Measurements from ENCODE around the gene HIVEP2.
A peak's percentile ranks its signal among the peaks of the same experiment; 100 is the strongest.

Gene HIVEP2

GRCh38 chr6:142874676-142875075, 70.3 kb downstream of the HIVEP2 start:
- peak overlapping the region; percentile 24 for H3K27ac ChIP-seq (ENCODE audit: low read depth, low read length)

DNA sequence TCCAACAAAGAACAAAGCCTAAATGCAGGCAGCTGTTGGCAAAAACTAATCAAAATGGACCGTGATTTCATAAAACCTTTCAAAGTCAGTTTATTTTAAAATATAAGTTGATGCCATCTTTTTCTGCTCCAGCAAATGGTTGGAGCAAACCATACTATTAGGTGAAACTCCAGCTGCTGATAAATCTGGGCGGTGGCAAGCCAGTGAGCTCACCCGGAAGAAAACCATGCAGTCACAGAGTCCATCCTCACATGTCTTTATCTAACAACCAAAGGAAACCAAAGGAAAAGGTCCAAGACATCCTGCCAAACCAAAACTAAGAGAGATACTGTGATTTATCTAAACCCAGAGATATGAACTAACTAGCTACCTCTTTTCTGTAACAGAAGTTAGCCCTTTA, 72.6 kb downstream of the HIVEP2 start:
- H3K9ac ChIP-seq (ENCODE audit: low read depth, low read length): no peak overlapping the region
- no peak overlapping the region for H3K27ac ChIP-seq (ENCODE audit: low read depth, low read length)
- H3K9me3 ChIP-seq (ENCODE audit: control insufficient read depth, insufficient read depth, low read length): no peaks in the 10 kb centered on the region
- no peaks in the 10 kb centered on the region for H3K27me3 ChIP-seq (ENCODE audit: control insufficient read depth, insufficient read depth, low read length)
- H3K36me3 ChIP-seq (ENCODE audit: control insufficient read depth, insufficient read depth, low read length): no peaks in the 10 kb centered on the region
- H3K4me1 ChIP-seq (ENCODE audit: control insufficient read depth, insufficient read depth, low read length): peaks cover 15% of the 10 kb centered on the region
- no peak overlapping the region for H3K4me3 ChIP-seq (ENCODE audit: low read depth, low read length)

More at GRCh38 chr6:142874676-142875075, 70.3 kb downstream of the HIVEP2 start:
- H3K4me1 ChIP-seq (ENCODE audit: control insufficient read depth, insufficient read depth, low read length): peaks cover 15% of the 10 kb centered on the region
- no peak overlapping the region for H3K9ac ChIP-seq (ENCODE audit: low read depth, low read length)
- no peaks in the 10 kb centered on the region for H3K9me3 ChIP-seq (ENCODE audit: control insufficient read depth, insufficient read depth, low read length)
- H3K27me3 ChIP-seq (ENCODE audit: control insufficient read depth, insufficient read depth, low read length): no peaks in the 10 kb centered on the region
- no peak overlapping the region for H3K4me3 ChIP-seq (ENCODE audit: low read depth, low read length)
- H3K36me3 ChIP-seq (ENCODE audit: control insufficient read depth, insufficient read depth, low read length): no peaks in the 10 kb centered on the region

DNA sequence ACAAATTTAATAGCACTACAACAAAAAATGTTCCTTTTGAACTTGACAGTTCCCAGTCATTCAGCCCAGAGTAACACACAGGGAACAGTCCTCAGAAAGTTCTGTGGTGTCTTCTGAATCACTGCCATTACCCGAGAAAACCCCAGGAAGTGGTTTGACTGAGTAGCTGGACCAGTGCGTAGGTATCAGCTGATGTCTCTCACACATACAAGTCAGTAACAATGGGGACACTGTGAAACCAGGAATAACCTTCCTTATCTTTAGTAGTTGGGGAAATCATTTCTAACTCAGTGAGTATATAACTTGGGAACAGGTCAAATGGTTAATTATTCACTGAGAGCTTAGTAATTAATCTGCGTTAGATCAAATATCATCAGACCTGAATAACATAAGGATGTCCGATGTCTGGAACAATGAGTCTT, 73.1 kb downstream of the HIVEP2 start:
- Histone ChIP-seq H3K4me3 (ENCODE audit: low read depth, low read length) (no peak overlapping the region), H3K36me3 (ENCODE audit: control insufficient read depth, insufficient read depth, low read length) (no peaks in the 10 kb centered on the region), H3K27ac (ENCODE audit: low read depth, low read length) (no peak overlapping the region), H3K9ac (ENCODE audit: low read depth, low read length) (no peak overlapping the region), H3K9me3 (ENCODE audit: control insufficient read depth, insufficient read depth, low read length) (no peaks in the 10 kb centered on the region), H3K4me1 (ENCODE audit: control insufficient read depth, insufficient read depth, low read length) (peaks cover 15% of the 10 kb centered on the region), H3K27me3 (ENCODE audit: control insufficient read depth, insufficient read depth, low read length) (no peaks in the 10 kb centered on the region)

- Histone ChIP-seq H3K9me3 (ENCODE audit: control insufficient read depth, insufficient read depth, low read length) (no peaks in the 10 kb centered on the region), H3K4me3 (ENCODE audit: low read depth, low read length) (no peak overlapping the region), H3K27me3 (ENCODE audit: control insufficient read depth, insufficient read depth, low read length) (no peaks in the 10 kb centered on the region), H3K4me1 (ENCODE audit: control insufficient read depth, insufficient read depth, low read length) (peaks cover 15% of the 10 kb centered on the region), H3K9ac (ENCODE audit: low read depth, low read length) (no peak overlapping the region), H3K27ac (ENCODE audit: low read depth, low read length) (no peak overlapping the region), H3K36me3 (ENCODE audit: control insufficient read depth, insufficient read depth, low read length) (no peaks in the 10 kb centered on the region)
Measured at GRCh38 chr6:142870787-142871415, 74.1 kb downstream of the HIVEP2 start.

- Histone ChIP-seq H3K9me3 (ENCODE audit: control insufficient read depth, insufficient read depth, low read length) (no peaks in the 10 kb centered on the region), H3K4me1 (ENCODE audit: control insufficient read depth, insufficient read depth, low read length) (peaks cover 12% of the 10 kb centered on the region), H3K4me3 (ENCODE audit: low read depth, low read length) (no peak overlapping the region), H3K27ac (ENCODE audit: low read depth, low read length) (no peak overlapping the region), H3K36me3 (ENCODE audit: control insufficient read depth, insufficient read depth, low read length) (no peaks in the 10 kb centered on the region), H3K27me3 (ENCODE audit: control insufficient read depth, insufficient read depth, low read length) (no peaks in the 10 kb centered on the region), H3K9ac (ENCODE audit: low read depth, low read length) (no peak overlapping the region)
Measured at GRCh38 chr6:142868917-142869316, 76.1 kb downstream of the HIVEP2 start.

DNA sequence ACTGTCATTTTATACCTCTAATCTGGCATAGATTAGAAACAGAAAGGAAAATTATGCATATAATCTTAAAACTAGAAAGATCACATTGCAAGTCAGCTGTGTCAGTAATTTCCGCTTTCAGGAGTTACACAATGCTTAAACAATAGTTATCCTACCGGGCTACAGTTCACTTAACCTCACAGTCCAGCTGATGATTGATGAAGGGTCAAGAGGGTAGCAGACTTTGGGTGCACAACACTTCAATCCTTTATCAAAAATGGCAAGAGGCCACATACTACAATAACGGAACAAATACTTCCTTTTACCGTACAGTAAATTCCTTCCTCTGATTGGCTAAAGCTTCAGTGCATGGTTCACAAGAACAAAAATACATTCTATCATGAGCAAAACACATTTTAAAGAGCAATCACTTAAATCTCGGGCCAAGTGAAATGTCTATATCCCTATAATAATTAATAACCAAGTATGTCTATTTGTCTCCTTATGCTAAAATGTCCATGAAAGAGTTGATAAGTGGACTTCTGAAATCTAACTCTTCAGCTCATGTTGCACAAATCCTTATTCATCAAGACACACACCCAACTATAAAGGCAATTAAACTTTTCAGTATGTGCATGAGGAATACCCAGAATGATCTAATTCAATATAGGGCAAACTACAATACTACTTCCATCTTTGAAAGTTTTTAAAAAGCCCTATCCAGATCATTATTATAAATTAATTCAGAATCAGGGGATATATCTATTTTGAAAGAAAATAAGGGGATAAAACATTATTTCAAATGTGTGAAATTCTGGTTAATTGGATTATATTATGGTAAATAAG, 76.8 kb downstream of the HIVEP2 start:
- no peak overlapping the region for H3K27ac ChIP-seq (ENCODE audit: low read depth, low read length)
- no peaks in the 10 kb centered on the region for H3K27me3 ChIP-seq (ENCODE audit: control insufficient read depth, insufficient read depth, low read length)
- no peak overlapping the region for H3K4me3 ChIP-seq (ENCODE audit: low read depth, low read length)

DNA sequence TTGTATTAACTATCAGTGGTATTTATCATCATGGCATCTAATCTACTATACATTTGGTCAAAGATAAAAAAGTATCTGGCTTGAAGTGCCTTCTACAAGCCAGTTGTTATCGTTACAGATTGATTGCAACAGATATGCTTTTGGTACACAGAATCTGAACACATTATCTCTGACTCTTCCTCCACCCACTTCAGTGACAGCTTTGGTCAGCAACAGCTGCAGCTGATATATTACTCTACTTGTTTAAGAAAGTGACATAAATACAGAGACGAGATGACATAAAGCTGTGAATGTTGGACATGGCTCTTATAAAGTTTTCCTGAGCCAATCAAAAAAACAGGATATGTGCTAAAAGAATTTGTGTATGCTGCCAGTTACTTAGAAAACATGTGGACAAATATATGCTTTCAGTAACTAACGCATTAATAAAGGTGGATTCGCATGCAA, 77.6 kb downstream of the HIVEP2 start:
- Histone ChIP-seq H3K27me3 (ENCODE audit: control insufficient read depth, insufficient read depth, low read length) (no peaks in the 10 kb centered on the region), H3K9ac (ENCODE audit: low read depth, low read length) (no peak overlapping the region)

More for the DNA sequence above, 76.8 kb downstream of the HIVEP2 start:
- no peak overlapping the region for H3K9ac ChIP-seq (ENCODE audit: low read depth, low read length)
- H3K4me1 ChIP-seq (ENCODE audit: control insufficient read depth, insufficient read depth, low read length): peaks cover 16% of the 10 kb centered on the region
- H3K9me3 ChIP-seq (ENCODE audit: control insufficient read depth, insufficient read depth, low read length): no peaks in the 10 kb centered on the region
- no peaks in the 10 kb centered on the region for H3K36me3 ChIP-seq (ENCODE audit: control insufficient read depth, insufficient read depth, low read length)

GRCh38 chr6:142863981-142864380, 81.0 kb downstream of the HIVEP2 start:
- H3K4me3 ChIP-seq (ENCODE audit: low read depth, low read length): no peak overlapping the region
- H3K9ac ChIP-seq (ENCODE audit: low read depth, low read length): no peak overlapping the region
- peaks cover 16% of the 10 kb centered on the region for H3K4me1 ChIP-seq (ENCODE audit: control insufficient read depth, insufficient read depth, low read length)
- no peaks in the 10 kb centered on the region for H3K36me3 ChIP-seq (ENCODE audit: control insufficient read depth, insufficient read depth, low read length)
- no peak overlapping the region for H3K27ac ChIP-seq (ENCODE audit: low read depth, low read length)
- no peaks in the 10 kb centered on the region for H3K9me3 ChIP-seq (ENCODE audit: control insufficient read depth, insufficient read depth, low read length)
- no peaks in the 10 kb centered on the region for H3K27me3 ChIP-seq (ENCODE audit: control insufficient read depth, insufficient read depth, low read length)

More for the DNA sequence above, 77.6 kb downstream of the HIVEP2 start:
- Histone ChIP-seq H3K4me3 (ENCODE audit: low read depth, low read length) (no peak overlapping the region), H3K4me1 (ENCODE audit: control insufficient read depth, insufficient read depth, low read length) (peaks cover 16% of the 10 kb centered on the region), H3K27ac (ENCODE audit: low read depth, low read length) (no peak overlapping the region), H3K36me3 (ENCODE audit: control insufficient read depth, insufficient read depth, low read length) (no peaks in the 10 kb centered on the region), H3K9me3 (ENCODE audit: control insufficient read depth, insufficient read depth, low read length) (no peaks in the 10 kb centered on the region)

DNA sequence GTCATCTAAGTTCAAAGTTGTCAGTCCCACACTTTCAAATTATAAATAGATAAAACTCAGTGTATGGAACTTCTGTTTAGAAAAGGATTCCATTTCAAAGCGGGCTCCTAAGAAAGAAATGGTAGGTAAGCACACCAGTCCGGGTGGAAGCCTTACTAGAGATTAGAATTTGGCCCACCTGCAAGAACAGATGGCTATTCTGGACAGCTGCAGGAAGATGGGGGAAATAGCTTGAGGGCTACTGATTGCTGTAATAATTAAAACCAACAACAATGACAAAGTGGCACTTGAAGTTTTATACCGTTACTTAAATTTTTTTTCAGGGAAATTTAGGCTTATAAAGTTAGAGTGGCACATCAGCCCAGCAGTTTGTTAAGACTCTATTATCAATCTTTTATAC, 83.3 kb downstream of the HIVEP2 start:
- no peaks in the 10 kb centered on the region for H3K9me3 ChIP-seq (ENCODE audit: control insufficient read depth, insufficient read depth, low read length)
- H3K36me3 ChIP-seq (ENCODE audit: control insufficient read depth, insufficient read depth, low read length): no peaks in the 10 kb centered on the region
- no peak overlapping the region for H3K4me3 ChIP-seq (ENCODE audit: low read depth, low read length)
- peaks cover 25% of the 10 kb centered on the region for H3K4me1 ChIP-seq (ENCODE audit: control insufficient read depth, insufficient read depth, low read length)
- no peaks in the 10 kb centered on the region for H3K27me3 ChIP-seq (ENCODE audit: control insufficient read depth, insufficient read depth, low read length)
- H3K27ac ChIP-seq (ENCODE audit: low read depth, low read length): no peak overlapping the region
- H3K9ac ChIP-seq (ENCODE audit: low read depth, low read length): no peak overlapping the region

GRCh38 chr6:142860498-142860897, 84.5 kb downstream of the HIVEP2 start:
- Histone ChIP-seq H3K27me3 (ENCODE audit: control insufficient read depth, insufficient read depth, low read length) (no peaks in the 10 kb centered on the region), H3K9ac (ENCODE audit: low read depth, low read length) (no peak overlapping the region), H3K27ac (ENCODE audit: low read depth, low read length) (no peak overlapping the region), H3K9me3 (ENCODE audit: control insufficient read depth, insufficient read depth, low read length) (no peaks in the 10 kb centered on the region), H3K4me3 (ENCODE audit: low read depth, low read length) (no peak overlapping the region), H3K36me3 (ENCODE audit: control insufficient read depth, insufficient read depth, low read length) (no peaks in the 10 kb centered on the region), H3K4me1 (ENCODE audit: control insufficient read depth, insufficient read depth, low read length) (peaks cover 36% of the 10 kb centered on the region)
